A549 (cell line): Measurements from ENCODE around the gene RADIL. TPM values are rescaled to one million over a fixed set of nuclear protein-coding genes. Genes with fewer than 3 reads are reported as not detected.

ENCODE experiments used
- ATAC-seq, 2 experiments: fragments of 200-7000 bp in 1 of 2; fragments of >200 bp in 1 of 2; cut with Nextera tagmentation in 1 of 2; cut with Tn5 transposase in 1 of 2; 3 replicates each; pipeline versions ENCODE4 v1.8.0 to v1.9.1; 2018 to 2020; ENCODE audit warnings: mild to moderate bottlenecking in 1 of 2, moderate library complexity in 1 of 2
- CTCF ChIA-PET: fragments of 300-600 bp; sonication (Branson Sonifier 250); formaldehyde crosslinking; extraction: SDS; loops from one replicate; lab custom pipeline; 2021; ENCODE audit warnings: antibody characterized with exemption, inconsistent platforms; lab: Yijun Ruan, JAX
- POLR2A ChIA-PET: fragments of 350-600 bp; formaldehyde crosslinking; extraction: SDS; loops from one replicate; lab custom pipeline; 2021; ENCODE audit warnings: antibody characterized with exemption, inconsistent platforms; lab: Yijun Ruan, JAX
- DNase-seq, 2 experiments: peaks; one replicate each; pipeline versions ENCODE4 v3.0.0 to v3.0.0-alpha.2; 2011 to 2016; ENCODE audit warnings: low read depth in 1 of 2, low spot score in 1 of 2
- FAIRE-seq: peaks from 2 replicates; lab custom pipeline; 2011; peaks lifted over from hg19 to GRCh38; lab: Jason Lieb, UNC
- H3K27ac ChIP-seq, 2 experiments: fragments of >200 bp; sonication (Bioruptor Twin); formaldehyde crosslinking; 3 replicates each; pipeline ENCODE4 v1.5.1; 2016 to 2017
- H3K4me1 ChIP-seq: fragments of >200 bp; sonication (Bioruptor Twin); formaldehyde crosslinking; 3 replicates; pipeline ENCODE4 v1.6.1; 2016
- H3K4me2 ChIP-seq: fragments of >200 bp; sonication (Bioruptor Twin); formaldehyde crosslinking; 3 replicates; pipeline ENCODE4 v1.6.1; 2016
- H3K4me3 ChIP-seq: fragments of >200 bp; sonication (Bioruptor Twin); formaldehyde crosslinking; 3 replicates; pipeline ENCODE4 v1.5.1; 2016
- H3K9me3 ChIP-seq: fragments of >200 bp; sonication (Bioruptor Twin); formaldehyde crosslinking; 3 replicates; pipeline ENCODE4 v1.6.1; 2016
- CBX2 ChIP-seq: fragments of 200-600 bp; sonication (generic); IDR thresholded peaks from 2 replicates; pipeline ENCODE4 v1.6.1; 2016; ENCODE audit warnings: low read depth, mild to moderate bottlenecking, borderline replicate concordance
- CEBPB ChIP-seq, 2 experiments: fragments of >200 bp in 1 of 2; sonication (Bioruptor Twin) in 1 of 2; formaldehyde crosslinking in 1 of 2; IDR thresholded peaks; 2 replicates each; pipeline ENCODE4 v1.6.1; 2012 to 2016
- CHD4 ChIP-seq: fragments of 200-600 bp; sonication (generic); IDR thresholded peaks from 2 replicates; pipeline ENCODE4 v1.6.1; 2016; ENCODE audit warnings: antibody characterized with exemption, mild to moderate bottlenecking, borderline replicate concordance
- CTCF ChIP-seq: fragments of >200 bp; sonication (Bioruptor Twin); formaldehyde crosslinking; IDR thresholded peaks from 3 replicates; pipeline ENCODE4 v1.5.1; 2016
- EHF ChIP-seq: fragments of 250-450 bp; sonication (Bioruptor Pico); IDR thresholded peaks from 2 replicates; pipeline ENCODE4 v1.5.0; 2020; ENCODE audit warnings: mild to moderate bottlenecking
- EHMT2 ChIP-seq: fragments of 200-600 bp; sonication (generic); IDR thresholded peaks from 2 replicates; pipeline ENCODE4 v1.6.1; 2016; ENCODE audit warnings: antibody characterized with exemption, low read depth, mild to moderate bottlenecking, moderate library complexity
- ELK1 ChIP-seq: fragments of 150-350 bp; IDR thresholded peaks from 2 replicates; pipeline ENCODE4 v1.6.1; 2014; ENCODE audit warnings: low read depth, mild to moderate bottlenecking, low read length
- FOSB ChIP-seq: fragments of 250-450 bp; sonication (Bioruptor Pico); IDR thresholded peaks from 2 replicates; pipeline ENCODE4 v1.5.0; 2020; ENCODE audit warnings: mild to moderate bottlenecking, moderate library complexity
- HOXA7 ChIP-seq: fragments of 250-450 bp; sonication (Bioruptor Pico); IDR thresholded peaks from 2 replicates; pipeline ENCODE4 v1.5.0; 2020; ENCODE audit warnings: mild to moderate bottlenecking, moderate library complexity
- JUNB ChIP-seq: fragments of >200 bp; sonication (Bioruptor Twin); formaldehyde crosslinking; IDR thresholded peaks from 2 replicates; pipeline ENCODE4 v1.6.1; 2016
- MYC ChIP-seq: IDR thresholded peaks from 2 replicates; pipeline ENCODE4 v1.6.1; 2012; ENCODE audit warnings: mild to moderate bottlenecking, inconsistent platforms, low read length, improper control_type of control experiment, borderline replicate concordance
- NR3C1 ChIP-seq: fragments of >200 bp; sonication (Bioruptor Twin); formaldehyde crosslinking; IDR thresholded peaks from 3 replicates; pipeline ENCODE4 v1.6.1; 2017
- POLR2AphosphoS2 ChIP-seq: conservative IDR thresholded peaks from 2 replicates; pipeline ENCODE4 v1.6.1; 2012; ENCODE audit warnings: low read length, improper control_type of control experiment, inconsistent platforms
- RCOR1 ChIP-seq: fragments of 150-350 bp; IDR thresholded peaks from 2 replicates; pipeline ENCODE4 v1.6.1; 2014; ENCODE audit warnings: antibody characterized with exemption, low read length, low read depth
- RFX5 ChIP-seq: fragments of 450-650 bp; IDR thresholded peaks from 2 replicates; pipeline ENCODE4 v1.7.1; 2014; ENCODE audit warnings: antibody characterized with exemption, mild to moderate bottlenecking, moderate library complexity
- SREBF2 ChIP-seq: fragments of 450-650 bp; IDR thresholded peaks from 2 replicates; pipeline ENCODE4 v1.6.1; 2014; ENCODE audit warnings: mild to moderate bottlenecking, moderate library complexity
- USF2 ChIP-seq: fragments of 450-650 bp; IDR thresholded peaks from 2 replicates; pipeline ENCODE4 v1.6.1; 2014; ENCODE audit warnings: antibody characterized with exemption
- ZSCAN20 ChIP-seq: fragments of 250-450 bp; sonication (Bioruptor Pico); IDR thresholded peaks from 2 replicates; pipeline ENCODE4 v1.8.0; 2022; ENCODE audit warnings: mild to moderate bottlenecking, moderate library complexity
- WGBS: methylation state at CpG from one replicate; pipeline ENCODE4 v1.1.6; 2017; ENCODE audit errors: missing lambda C conversion rate; 5-methylcytosine and 5-hydroxymethylcytosine counted together
- polyA plus RNA-seq, 4 experiments: library from polyadenylated mRNA; depleted of rRNA in 3 of 4; stranded (reverse); fragments of >200 nt; fragmentation: RNase III in 1 of 4; extraction: RNeasy Plus Mini Kit Qiagen cat#74134 plus additional on column Dnase treatment in 1 of 4; gene quantifications; 2 replicates in 3 of 4; 3 replicates in 1 of 4; pipeline ENCODE4 v1.2.3, GENCODE V29; 2011 to 2017

The RADIL gene
- polyA plus RNA-seq, 2 of the 4 experiments (the other 2 are of a cell fraction): 1.0 to 1.1 TPM

GRCh38 chr7:4766666-4767519 lies 116.6 kb downstream of the RADIL start:
- TF ChIP-seq CHD4 (no peak), JUNB (no peak), CBX2 (no peak), FOSB (CRISPR knock-in tag) (no peak), POLR2AphosphoS2 (no peak), RCOR1 (no peak), ZSCAN20 (CRISPR knock-in tag) (no peak), MYC (no peak), NR3C1 (no peak), ELK1 (no peak), HOXA7 (CRISPR knock-in tag) (no peak), RFX5 (no peak)
- no peak for ATAC-seq
- DNase-seq: no peak
- Histone ChIP-seq H3K4me3 (no peak overlapping the region), H3K4me1 (no peaks in the 10 kb centered on the region), H3K9me3 (no peaks in the 10 kb centered on the region), H3K4me2 (no peak overlapping the region), H3K27ac (no peak overlapping the region)
- ChIA-PET CTCF (interaction anchor here (0.7 to 1.4 kb wide), 2 partner anchors 13 to 14 kb away, joined by 3 read pairs; no protein-coding TSS in a partner anchor), POLR2A (no interaction called here)
- WGBS: 89% methylated on average over 37 of the region's 37 CpGs
- no peak for FAIRE-seq

- TF ChIP-seq EHF (no peak), CTCF (peak; percentile 46; the same call in 2 of the 3 replicates)
- no peak overlapping the region for H3K4me3 ChIP-seq
- no peaks in the 10 kb centered on the region for H3K4me1 ChIP-seq
- H3K4me2 ChIP-seq: no peak overlapping the region
- POLR2A ChIA-PET: no interaction called here
- 91% methylated on average over 19 of the region's 23 CpGs for WGBS
- DNase-seq (no peak), ATAC-seq (peak; percentile 37 to 45; a peak in 3 of 6 replicates), FAIRE-seq (no peak)
- no peaks in the 10 kb centered on the region for H3K9me3 ChIP-seq
- no peak overlapping the region for H3K27ac ChIP-seq
- CTCF ChIA-PET: interaction anchor here (0.7 to 1.4 kb wide), 3 partner anchors 12 to 19 kb away, joined by 3 to 4 read pairs (median 3); no protein-coding TSS in a partner anchor
Observed at GRCh38 chr7:4765776-4766490, 117.6 kb downstream of the RADIL start.

GRCh38 chr7:4764402-4765007 lies 119.0 kb downstream of the RADIL start:
- ATAC-seq: no peak
- no peak for DNase-seq
- WGBS: 93% methylated on average over 34 of the region's 35 CpGs
- Histone ChIP-seq H3K9me3 (no peaks in the 10 kb centered on the region), H3K4me2 (no peak overlapping the region), H3K27ac (no peak overlapping the region), H3K4me1 (no peaks in the 10 kb centered on the region), H3K4me3 (no peak overlapping the region)
- no peak for TF ChIP-seq CHD4
- TF ChIP-seq CEBPB (IDR thresholded peaks at IDR 0.05): no peak
- TF ChIP-seq SREBF2: no peak
- TF ChIP-seq POLR2AphosphoS2: 0 out of 2 replicates have a peak, but pooled peaks have one; percentile 2
- no peak for TF ChIP-seq USF2
- TF ChIP-seq EHMT2: no peak
- no peak for FAIRE-seq
- ChIA-PET POLR2A (no interaction called here), CTCF (interaction anchor here (1.1 kb wide), 1 partner anchor 10 kb away, joined by 4 read pairs; no protein-coding TSS in a partner anchor)
